GM18498 (cell line): ENCODE results near the gene DNPH1.

Experiments used
- ATAC-seq: cut with Tn5 transposase; IDR thresholded peaks from one replicate; pipeline ENCODE4 v1.9.1; 2021; ENCODE audit warnings: mild to moderate bottlenecking, moderate library complexity; ENCODE audit not compliant: unreplicated experiment

DNPH1 gene

GRCh38 chr6:43228951-43229802 lies at the start of gene DNPH1:
Gene DNPH1, minus strand, starts transcription at chr6:43229481. Its CDS starts 25 bp downstream, at chr6:43229456.
- ATAC-seq, result peak; percentile 84

- ATAC-seq, result no peak
Measured at GRCh38 chr6:43278524-43279078, 49.3 kb upstream of the DNPH1 start.

- no peak for ATAC-seq
Measured at GRCh38 chr6:43277643-43278523, 48.6 kb upstream of the DNPH1 start.

GRCh38 chr6:43277306-43277642 lies 48.0 kb upstream of the DNPH1 start:
- no peak for ATAC-seq

- no peak for ATAC-seq
Measured at GRCh38 chr6:43276577-43277305, 47.5 kb upstream of the DNPH1 start.

- ATAC-seq, result no peak
Measured at GRCh38 chr6:43275801-43276576, 46.7 kb upstream of the DNPH1 start.

GRCh38 chr6:43274916-43275597 lies 45.8 kb upstream of the DNPH1 start:
- no peak for ATAC-seq

- no peak for ATAC-seq
Measured at GRCh38 chr6:43274127-43274915, 45.0 kb upstream of the DNPH1 start.

- ATAC-seq, result no peak
Measured at GRCh38 chr6:43273707-43274106, 44.4 kb upstream of the DNPH1 start.

GRCh38 chr6:43271944-43272343 lies 42.7 kb upstream of the DNPH1 start:
- no peak for ATAC-seq

- ATAC-seq, result no peak
Measured at GRCh38 chr6:43271103-43271815, 42.0 kb upstream of the DNPH1 start.

- no peak for ATAC-seq
Measured at GRCh38 chr6:43269273-43270007, 40.2 kb upstream of the DNPH1 start.

- ATAC-seq, result no peak
Measured at GRCh38 chr6:43268782-43269272, 39.5 kb upstream of the DNPH1 start.

GRCh38 chr6:43268355-43268700 lies 39.0 kb upstream of the DNPH1 start:
- no peak for ATAC-seq

- no peak for ATAC-seq
Measured at GRCh38 chr6:43267619-43268354, 38.5 kb upstream of the DNPH1 start.

- ATAC-seq, result no peak
Measured at GRCh38 chr6:43265564-43265963, 36.3 kb upstream of the DNPH1 start.
